HEK293 (cell line): ENCODE results near the gene ERRFI1.

Source experiments
- CTCF ChIA-PET: fragments of 350-600 bp; formaldehyde crosslinking; extraction: SDS; loops from one replicate; lab custom pipeline; 2021; ENCODE audit warnings: antibody characterized with exemption; lab: Yijun Ruan, JAX
- POLR2A ChIA-PET: fragments of 300-600 bp; formaldehyde crosslinking; extraction: SDS; loops from one replicate; lab custom pipeline; 2020; ENCODE audit warnings: antibody characterized with exemption, inconsistent platforms; lab: Yijun Ruan, JAX
- H3K27ac ChIP-seq: fragments of 200-500 bp; sonication (Bioruptor generic); 2 replicates; pipeline ENCODE4 v1.5.1; 2014; ENCODE audit warnings: low read depth, low read length, control low read depth, inconsistent platforms; ENCODE audit errors: extremely low read depth
- H3K36me3 ChIP-seq, 2 experiments: fragments of 200-500 bp in 1 of 2; sonication (Bioruptor generic) in 1 of 2; 1 replicate in 1 of 2; 2 replicates in 1 of 2; pipeline ENCODE4 v1.5.1; 2014 to 2017; ENCODE audit warnings: inconsistent platforms in 2 of 2, low read length in 2 of 2; ENCODE audit not compliant: control insufficient read depth in 2 of 2, insufficient read depth in 1 of 2
- H3K4me1 ChIP-seq: fragments of 200-500 bp; sonication (Bioruptor generic); 2 replicates; pipeline ENCODE4 v1.5.1; 2014; ENCODE audit warnings: mild to moderate bottlenecking, low read length, inconsistent platforms; ENCODE audit not compliant: control insufficient read depth, insufficient read depth
- H3K4me3 ChIP-seq: 2 replicates; pipeline ENCODE4 v1.5.1; 2011; ENCODE audit warnings: low read depth, mild to moderate bottlenecking, control low read depth, low read length, moderate library complexity
- H3K9me3 ChIP-seq: fragments of 200-500 bp; sonication (Bioruptor generic); 2 replicates; pipeline ENCODE4 v1.5.1; 2014; ENCODE audit warnings: low read depth, low read length, inconsistent platforms; ENCODE audit not compliant: control insufficient read depth, insufficient read depth
- BCL11B ChIP-seq: fragments of 450-650 bp; formaldehyde crosslinking; IDR thresholded peaks from 2 replicates; pipeline ENCODE4 v1.5.1; 2016; ENCODE audit warnings: low read depth, missing biosample characterization, missing genetic modification characterization
- GFI1B ChIP-seq: fragments of 450-650 bp; formaldehyde crosslinking; IDR thresholded peaks from 2 replicates; pipeline ENCODE4 v1.5.1; 2016; ENCODE audit warnings: missing biosample characterization, missing genetic modification characterization
- GLIS1 ChIP-seq: fragments of 450-650 bp; formaldehyde crosslinking; IDR thresholded peaks from 2 replicates; pipeline ENCODE4 v1.5.1; 2016; ENCODE audit warnings: missing biosample characterization, missing genetic modification characterization
- MZF1 ChIP-seq: fragments of 450-650 bp; formaldehyde crosslinking; IDR thresholded peaks from 2 replicates; pipeline ENCODE4 v1.5.1; 2017; ENCODE audit warnings: missing biosample characterization, missing genetic modification characterization, borderline replicate concordance
- PRDM1 ChIP-seq: fragments of 450-650 bp; formaldehyde crosslinking; IDR thresholded peaks from 2 replicates; pipeline ENCODE4; 2016; ENCODE audit warnings: missing biosample characterization, missing genetic modification characterization
- SCRT2 ChIP-seq: fragments of 450-650 bp; formaldehyde crosslinking; IDR thresholded peaks from 2 replicates; pipeline ENCODE4 v1.5.1; 2016; ENCODE audit warnings: missing biosample characterization, missing genetic modification characterization
- WT1 ChIP-seq: fragments of 450-650 bp; formaldehyde crosslinking; IDR thresholded peaks from 2 replicates; pipeline ENCODE4 v1.5.1; 2016; ENCODE audit warnings: missing biosample characterization, missing genetic modification characterization
- ZBTB1 ChIP-seq: fragments of 450-650 bp; formaldehyde crosslinking; IDR thresholded peaks from 2 replicates; pipeline ENCODE4 v1.5.1; 2016; ENCODE audit warnings: missing biosample characterization, missing genetic modification characterization
- ZNF112 ChIP-seq: fragments of 450-650 bp; formaldehyde crosslinking; IDR thresholded peaks from 2 replicates; pipeline ENCODE4 v1.5.0; 2017; ENCODE audit warnings: missing biosample characterization, missing genetic modification characterization
- ZNF155 ChIP-seq: fragments of 450-650 bp; formaldehyde crosslinking; IDR thresholded peaks from 2 replicates; pipeline ENCODE4 v1.5.1; 2016; ENCODE audit warnings: missing biosample characterization, missing genetic modification characterization
- ZNF175 ChIP-seq: fragments of 450-650 bp; formaldehyde crosslinking; IDR thresholded peaks from 2 replicates; pipeline ENCODE4 v1.5.1; 2016; ENCODE audit warnings: missing biosample characterization, missing genetic modification characterization
- ZNF24 ChIP-seq: fragments of 450-650 bp; formaldehyde crosslinking; IDR thresholded peaks from 2 replicates; pipeline ENCODE4 v1.5.1; 2016; ENCODE audit warnings: missing biosample characterization, missing genetic modification characterization
- ZNF26 ChIP-seq: fragments of 450-650 bp; formaldehyde crosslinking; IDR thresholded peaks from 2 replicates; pipeline ENCODE4 v1.5.1; 2016; ENCODE audit warnings: missing biosample characterization, missing genetic modification characterization
- ZNF433 ChIP-seq: fragments of 450-650 bp; formaldehyde crosslinking; IDR thresholded peaks from 2 replicates; pipeline ENCODE4 v1.5.1; 2016; ENCODE audit warnings: missing biosample characterization, missing genetic modification characterization, low read depth
- ZNF560 ChIP-seq: fragments of 450-650 bp; formaldehyde crosslinking; IDR thresholded peaks from 2 replicates; pipeline ENCODE4 v1.5.1; 2017; ENCODE audit warnings: missing biosample characterization, missing genetic modification characterization, borderline replicate concordance
- ZNF610 ChIP-seq: fragments of 450-650 bp; formaldehyde crosslinking; IDR thresholded peaks from 2 replicates; pipeline ENCODE4 v1.5.1; 2016; ENCODE audit warnings: missing biosample characterization, missing genetic modification characterization, borderline replicate concordance
- ZNF660 ChIP-seq: fragments of 450-650 bp; IDR thresholded peaks from 2 replicates; pipeline ENCODE4 v1.5.1; 2018; ENCODE audit warnings: missing biosample characterization, mild to moderate bottlenecking, missing genetic modification characterization
- ZNF707 ChIP-seq: fragments of 450-650 bp; formaldehyde crosslinking; IDR thresholded peaks from 2 replicates; pipeline ENCODE4 v1.5.1; 2016; ENCODE audit warnings: missing biosample characterization, missing genetic modification characterization
- TF ChIP-seq, protein P1 (sequence below): fragments of 450-650 bp; formaldehyde crosslinking; IDR thresholded peaks from 2 replicates; pipeline ENCODE4 v1.5.1; 2016; ENCODE audit warnings: missing biosample characterization, missing genetic modification characterization, borderline replicate concordance

The ERRFI1 gene

DNA sequence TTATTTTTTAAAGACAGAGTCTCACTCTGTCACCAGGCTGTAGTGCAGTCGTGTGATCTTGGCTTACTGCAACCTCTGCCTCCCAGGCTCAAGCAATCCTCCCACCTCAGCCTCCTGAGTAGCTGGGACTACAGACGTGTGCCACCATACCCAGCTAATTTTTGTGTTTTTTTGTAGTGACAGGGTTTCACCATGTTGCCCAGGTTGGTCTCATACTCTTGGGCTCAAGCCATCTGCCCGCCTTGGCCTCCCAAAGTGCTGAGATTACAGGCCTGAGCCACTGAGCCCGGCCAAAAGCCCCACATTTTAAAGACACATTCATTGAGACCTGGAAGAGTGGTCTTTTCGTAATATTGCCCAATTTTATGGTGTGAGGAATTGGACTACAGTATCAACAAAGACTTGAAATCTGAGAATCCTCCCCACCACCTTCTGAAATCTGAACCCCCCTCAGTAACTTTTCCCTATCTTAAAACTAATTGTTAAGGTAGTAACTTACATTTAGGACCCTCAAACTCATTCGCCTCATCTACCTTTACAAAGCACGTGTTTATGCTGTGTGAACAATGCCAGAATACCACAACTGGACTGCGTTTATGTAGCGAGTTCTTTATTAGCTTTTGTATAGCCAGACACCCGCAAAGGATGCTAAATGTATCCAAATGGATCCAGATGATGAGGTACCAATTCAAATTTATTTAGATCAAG is 2.7 kb downstream of the ERRFI1 start:
- H3K27ac ChIP-seq, result no peak overlapping the region
- peaks cover 45% of the 10 kb centered on the region for H3K4me1 ChIP-seq
- H3K4me3 ChIP-seq, result no peak overlapping the region
- no peaks in the 10 kb centered on the region for H3K9me3 ChIP-seq
- no peak for TF ChIP-seq ZNF707 (tag by site-specific recombination)
- TF ChIP-seq ZNF155 (tag by site-specific recombination), result no peak
- peak; percentile 71; the same call in 1 of the 2 replicates for TF ChIP-seq WT1 (tag by site-specific recombination)
- 0 out of 2 replicates have a peak, but pooled peaks have one; percentile 15 for TF ChIP-seq GLIS1
- H3K36me3 ChIP-seq, result no peaks in the 10 kb centered on the region
- CTCF ChIA-PET, result interaction anchor here (1.2 to 1.8 kb wide), 3 partner anchors 41 to 48 kb away, joined by 4 to 5 read pairs (median 5); no protein-coding TSS in a partner anchor
- POLR2A ChIA-PET, result interaction anchor here (0.6 kb wide), 1 partner anchor 61 kb away, joined by 7 read pairs; no protein-coding TSS in a partner anchor

GRCh38 chr1:8022395-8023286 is 3.5 kb downstream of the ERRFI1 start:
- Histone ChIP-seq H3K4me1 (peaks cover 44% of the 10 kb centered on the region), H3K4me3 (no peak overlapping the region), H3K9me3 (no peaks in the 10 kb centered on the region), H3K36me3 (no peaks in the 10 kb centered on the region), H3K27ac (no peak overlapping the region)
- ChIA-PET CTCF (interaction anchor here (1.2 kb wide), 1 partner anchor 47 kb away, joined by 5 read pairs; no protein-coding TSS in a partner anchor), POLR2A (no interaction called here)
- no peak for TF ChIP-seq ZNF112
- TF ChIP-seq ZNF560 (tag by site-specific recombination), result no peak
- TF ChIP-seq SCRT2 (tag by site-specific recombination), result 0 out of 2 replicates have a peak, but pooled peaks have one; percentile 6
- TF ChIP-seq ZNF26 (tag by site-specific recombination), result no peak
- no peak for TF ChIP-seq ZNF610 (tag by site-specific recombination)
- no peak for TF ChIP-seq ZNF24 (tag by site-specific recombination)
- TF ChIP-seq MZF1, result peak; percentile 57; the same call in 1 of the 2 replicates
- TF ChIP-seq PRDM1 (tag by site-specific recombination), result peak; percentile 51
- TF ChIP-seq ZNF660 (tag by site-specific recombination), result no peak

GRCh38 chr1:8021676-8022266 is 4.3 kb downstream of the ERRFI1 start:
- Histone ChIP-seq H3K36me3 (no peaks in the 10 kb centered on the region), H3K4me1 (peaks cover 47% of the 10 kb centered on the region), H3K27ac (no peak overlapping the region)
- CTCF ChIA-PET, result no interaction called here
- TF ChIP-seq, protein P1, sequence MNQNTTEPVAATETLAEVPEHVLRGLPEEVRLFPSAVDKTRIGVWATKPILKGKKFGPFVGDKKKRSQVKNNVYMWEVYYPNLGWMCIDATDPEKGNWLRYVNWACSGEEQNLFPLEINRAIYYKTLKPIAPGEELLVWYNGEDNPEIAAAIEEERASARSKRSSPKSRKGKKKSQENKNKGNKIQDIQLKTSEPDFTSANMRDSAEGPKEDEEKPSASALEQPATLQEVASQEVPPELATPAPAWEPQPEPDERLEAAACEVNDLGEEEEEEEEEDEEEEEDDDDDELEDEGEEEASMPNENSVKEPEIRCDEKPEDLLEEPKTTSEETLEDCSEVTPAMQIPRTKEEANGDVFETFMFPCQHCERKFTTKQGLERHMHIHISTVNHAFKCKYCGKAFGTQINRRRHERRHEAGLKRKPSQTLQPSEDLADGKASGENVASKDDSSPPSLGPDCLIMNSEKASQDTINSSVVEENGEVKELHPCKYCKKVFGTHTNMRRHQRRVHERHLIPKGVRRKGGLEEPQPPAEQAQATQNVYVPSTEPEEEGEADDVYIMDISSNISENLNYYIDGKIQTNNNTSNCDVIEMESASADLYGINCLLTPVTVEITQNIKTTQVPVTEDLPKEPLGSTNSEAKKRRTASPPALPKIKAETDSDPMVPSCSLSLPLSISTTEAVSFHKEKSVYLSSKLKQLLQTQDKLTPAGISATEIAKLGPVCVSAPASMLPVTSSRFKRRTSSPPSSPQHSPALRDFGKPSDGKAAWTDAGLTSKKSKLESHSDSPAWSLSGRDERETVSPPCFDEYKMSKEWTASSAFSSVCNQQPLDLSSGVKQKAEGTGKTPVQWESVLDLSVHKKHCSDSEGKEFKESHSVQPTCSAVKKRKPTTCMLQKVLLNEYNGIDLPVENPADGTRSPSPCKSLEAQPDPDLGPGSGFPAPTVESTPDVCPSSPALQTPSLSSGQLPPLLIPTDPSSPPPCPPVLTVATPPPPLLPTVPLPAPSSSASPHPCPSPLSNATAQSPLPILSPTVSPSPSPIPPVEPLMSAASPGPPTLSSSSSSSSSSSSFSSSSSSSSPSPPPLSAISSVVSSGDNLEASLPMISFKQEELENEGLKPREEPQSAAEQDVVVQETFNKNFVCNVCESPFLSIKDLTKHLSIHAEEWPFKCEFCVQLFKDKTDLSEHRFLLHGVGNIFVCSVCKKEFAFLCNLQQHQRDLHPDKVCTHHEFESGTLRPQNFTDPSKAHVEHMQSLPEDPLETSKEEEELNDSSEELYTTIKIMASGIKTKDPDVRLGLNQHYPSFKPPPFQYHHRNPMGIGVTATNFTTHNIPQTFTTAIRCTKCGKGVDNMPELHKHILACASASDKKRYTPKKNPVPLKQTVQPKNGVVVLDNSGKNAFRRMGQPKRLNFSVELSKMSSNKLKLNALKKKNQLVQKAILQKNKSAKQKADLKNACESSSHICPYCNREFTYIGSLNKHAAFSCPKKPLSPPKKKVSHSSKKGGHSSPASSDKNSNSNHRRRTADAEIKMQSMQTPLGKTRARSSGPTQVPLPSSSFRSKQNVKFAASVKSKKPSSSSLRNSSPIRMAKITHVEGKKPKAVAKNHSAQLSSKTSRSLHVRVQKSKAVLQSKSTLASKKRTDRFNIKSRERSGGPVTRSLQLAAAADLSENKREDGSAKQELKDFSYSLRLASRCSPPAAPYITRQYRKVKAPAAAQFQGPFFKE (tag by site-specific recombination), result no peak
- TF ChIP-seq ZNF175, result no peak
- TF ChIP-seq ZBTB1 (tag by site-specific recombination), result no peak
- TF ChIP-seq GFI1B (tag by site-specific recombination), result no peak
- no peak for TF ChIP-seq ZNF433
- TF ChIP-seq BCL11B (tag by site-specific recombination), result no peak
- TF ChIP-seq, all 188 proteins: peak for 0
- POLR2A ChIA-PET, result no interaction called here
- no peaks in the 10 kb centered on the region for H3K9me3 ChIP-seq
- H3K4me3 ChIP-seq, result no peak overlapping the region
